Stimulated activated CD4-positive, alpha-beta T cell treated with anti-CD3 and anti-CD28 coated beads, Interleukin-15, amount 100 ng/mL, for 1 hour (primary cell): ENCODE data around the gene NCKAP1.
A peak's percentile ranks its signal among the peaks of the same experiment; 100 is the strongest.
"Not testable (repeated sequence)": the region's sequence is repeated elsewhere in the genome, so short reads cannot be mapped to it uniquely, and the experiment has no call there.

ENCODE experiments used
- DNase-seq, 2 donors: peaks; one replicate each; pipeline ENCODE4 v3.0.0-alpha.2; 2020; ENCODE audit warnings: low read depth in 1 of 2, low spot score in 1 of 2

NCKAP1 gene, protein sequence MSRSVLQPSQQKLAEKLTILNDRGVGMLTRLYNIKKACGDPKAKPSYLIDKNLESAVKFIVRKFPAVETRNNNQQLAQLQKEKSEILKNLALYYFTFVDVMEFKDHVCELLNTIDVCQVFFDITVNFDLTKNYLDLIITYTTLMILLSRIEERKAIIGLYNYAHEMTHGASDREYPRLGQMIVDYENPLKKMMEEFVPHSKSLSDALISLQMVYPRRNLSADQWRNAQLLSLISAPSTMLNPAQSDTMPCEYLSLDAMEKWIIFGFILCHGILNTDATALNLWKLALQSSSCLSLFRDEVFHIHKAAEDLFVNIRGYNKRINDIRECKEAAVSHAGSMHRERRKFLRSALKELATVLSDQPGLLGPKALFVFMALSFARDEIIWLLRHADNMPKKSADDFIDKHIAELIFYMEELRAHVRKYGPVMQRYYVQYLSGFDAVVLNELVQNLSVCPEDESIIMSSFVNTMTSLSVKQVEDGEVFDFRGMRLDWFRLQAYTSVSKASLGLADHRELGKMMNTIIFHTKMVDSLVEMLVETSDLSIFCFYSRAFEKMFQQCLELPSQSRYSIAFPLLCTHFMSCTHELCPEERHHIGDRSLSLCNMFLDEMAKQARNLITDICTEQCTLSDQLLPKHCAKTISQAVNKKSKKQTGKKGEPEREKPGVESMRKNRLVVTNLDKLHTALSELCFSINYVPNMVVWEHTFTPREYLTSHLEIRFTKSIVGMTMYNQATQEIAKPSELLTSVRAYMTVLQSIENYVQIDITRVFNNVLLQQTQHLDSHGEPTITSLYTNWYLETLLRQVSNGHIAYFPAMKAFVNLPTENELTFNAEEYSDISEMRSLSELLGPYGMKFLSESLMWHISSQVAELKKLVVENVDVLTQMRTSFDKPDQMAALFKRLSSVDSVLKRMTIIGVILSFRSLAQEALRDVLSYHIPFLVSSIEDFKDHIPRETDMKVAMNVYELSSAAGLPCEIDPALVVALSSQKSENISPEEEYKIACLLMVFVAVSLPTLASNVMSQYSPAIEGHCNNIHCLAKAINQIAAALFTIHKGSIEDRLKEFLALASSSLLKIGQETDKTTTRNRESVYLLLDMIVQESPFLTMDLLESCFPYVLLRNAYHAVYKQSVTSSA

DNA sequence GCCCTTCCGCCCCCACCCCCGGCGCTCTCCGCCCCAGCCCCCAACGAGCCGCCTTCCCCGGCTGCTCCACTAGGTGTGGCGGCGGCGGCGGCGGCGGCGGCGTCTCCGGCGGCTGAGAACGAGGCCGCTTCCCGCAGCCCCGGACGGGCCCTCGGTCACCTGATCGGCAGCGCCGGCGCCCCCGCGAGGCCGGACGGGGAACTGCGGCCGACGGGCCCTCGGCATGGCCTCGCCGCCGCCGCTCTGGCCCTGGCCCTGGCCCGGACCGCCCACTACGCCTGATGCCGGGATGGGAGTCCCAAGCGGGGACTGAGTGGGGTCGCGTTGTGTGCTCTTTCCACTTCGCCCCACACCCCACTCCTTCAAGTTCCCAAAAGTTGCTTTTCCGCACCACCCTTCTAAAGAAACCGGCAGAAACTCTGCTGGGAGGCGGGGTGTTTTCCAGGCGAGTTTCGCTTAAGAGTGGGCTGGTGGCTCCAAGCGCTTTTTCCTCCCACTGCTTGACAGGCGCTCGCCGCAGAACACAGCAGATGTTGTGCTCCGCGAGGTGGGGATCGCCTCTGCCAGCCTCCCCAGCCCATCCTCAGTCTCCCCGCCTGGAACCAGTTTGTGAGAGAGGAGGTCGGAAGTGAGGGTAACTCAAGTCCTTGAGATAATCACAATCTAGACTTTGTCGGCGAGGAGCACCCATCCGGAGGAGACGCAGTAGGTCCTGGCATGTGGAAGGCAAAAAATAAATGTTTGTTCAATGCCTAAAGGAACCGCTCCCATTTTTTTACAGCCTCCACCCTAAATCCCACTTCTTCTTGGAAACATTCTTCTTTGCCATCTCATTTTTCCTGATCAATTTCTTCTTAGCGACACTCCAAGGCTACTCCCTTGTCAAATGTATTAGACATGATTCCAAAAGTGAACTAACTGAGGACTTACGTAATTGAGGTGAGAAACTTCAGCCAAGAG is at the start of gene NCKAP1:
TSS of gene NCKAP1 (minus strand) at position 117 of the 960 bp plus-strand sequence. CDS start 358 bp downstream, outside the sequence.
- peak; percentile 75 to 85 for DNase-seq

DNA sequence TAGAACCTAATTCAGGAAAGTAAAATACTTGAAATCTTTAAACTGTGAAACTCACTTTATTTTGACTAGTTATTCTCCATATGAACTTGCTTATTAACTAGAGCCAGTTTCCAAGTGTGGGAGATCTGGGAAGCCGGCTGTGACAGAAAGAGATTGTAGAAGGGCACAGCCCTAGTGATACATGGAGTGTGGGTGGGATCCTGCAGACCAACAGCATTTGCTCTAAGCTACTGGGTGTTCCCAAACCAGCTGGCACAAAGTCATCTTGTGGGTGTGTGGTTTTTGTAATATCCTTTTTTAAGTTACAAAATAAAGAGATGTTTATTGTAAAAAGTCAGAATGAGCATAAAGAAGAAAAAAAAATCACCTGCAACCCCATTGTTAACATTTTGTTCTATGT is 43.7 kb upstream of the NCKAP1 start:
- no peak for DNase-seq

DNA sequence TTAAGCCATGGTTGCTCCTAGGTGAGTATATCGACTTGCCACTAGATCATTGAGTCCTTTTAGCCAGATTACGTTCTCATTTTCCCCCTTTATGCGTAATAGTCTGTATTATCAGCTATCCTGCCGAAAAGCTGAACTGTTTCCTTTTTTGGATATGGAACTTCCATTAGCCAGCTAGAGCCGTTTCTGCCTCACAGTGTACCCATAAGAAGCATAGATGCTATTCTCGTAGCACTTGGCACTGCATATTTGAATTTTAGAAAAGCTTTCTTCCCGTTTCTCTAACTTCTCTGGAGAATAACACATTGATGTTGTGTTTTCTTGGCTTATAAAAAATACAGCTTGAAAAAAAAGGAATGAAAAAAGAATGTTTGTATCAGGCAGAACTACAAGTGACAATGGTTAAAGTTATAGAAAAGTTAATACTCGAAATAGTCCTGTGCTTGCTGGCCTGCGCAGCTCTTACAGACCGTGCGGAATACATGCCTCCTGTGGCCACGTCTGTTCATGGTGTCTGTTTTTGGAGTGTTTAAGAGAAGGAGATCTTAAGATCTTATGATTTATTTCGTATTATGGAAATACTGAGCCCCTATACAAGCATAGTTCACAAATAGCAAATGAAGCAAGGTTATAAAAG is 41.0 kb upstream of the NCKAP1 start:
- DNase-seq, result no peak

DNA sequence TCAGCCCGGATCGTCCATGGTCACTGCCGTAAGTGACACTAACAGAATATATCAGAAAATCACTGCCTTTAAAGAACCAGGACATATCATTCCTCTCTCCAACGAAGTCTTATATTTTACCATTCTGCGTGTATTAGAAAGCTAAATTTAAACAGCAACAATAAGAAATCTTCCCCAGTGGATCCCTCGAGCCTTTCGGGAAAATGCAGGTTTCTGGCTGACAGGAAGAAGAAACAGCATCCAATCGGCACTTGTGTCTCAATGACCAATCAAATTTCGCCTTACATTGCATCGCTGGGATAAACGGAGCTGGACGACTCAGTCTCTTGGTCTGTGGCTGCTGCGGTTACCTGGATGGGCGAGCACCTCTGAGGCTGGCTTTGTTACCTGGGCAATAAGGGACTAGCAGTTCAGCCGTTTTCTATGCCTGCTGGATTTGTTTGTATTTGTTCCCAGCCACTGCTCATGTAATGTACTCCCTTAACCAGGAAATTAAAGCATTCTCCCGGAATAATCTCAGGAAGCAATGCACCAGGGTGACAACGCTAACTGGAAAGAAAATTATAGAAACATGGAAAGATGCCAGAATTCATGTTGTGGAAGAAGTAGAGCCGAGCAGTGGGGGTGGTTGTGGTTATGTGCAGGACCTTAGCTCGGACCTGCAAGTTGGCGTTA is 40.3 kb upstream of the NCKAP1 start, which contains the start of gene DUSP19:
TSS of gene DUSP19 (plus strand) at position 284 of the 675 bp plus-strand sequence. CDS start at position 471, 187 bp downstream.
- peak; percentile 53 to 65 for DNase-seq

DNA sequence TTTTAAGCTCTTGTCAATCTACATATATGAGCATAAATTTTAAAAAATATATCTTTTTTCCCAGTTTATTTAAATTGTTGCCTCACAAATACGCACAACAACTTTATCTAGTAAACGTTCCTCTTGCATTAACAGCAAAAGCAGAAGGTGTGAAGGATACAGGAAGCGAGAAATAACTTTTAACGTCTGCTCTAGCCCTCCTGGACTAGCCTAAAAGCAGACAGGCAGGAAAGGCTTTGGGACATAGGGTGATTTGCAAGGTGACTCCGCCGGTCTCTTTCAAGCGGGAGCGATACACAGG is 39.9 kb upstream of the NCKAP1 start:
- DNase-seq, result no peak

DNA sequence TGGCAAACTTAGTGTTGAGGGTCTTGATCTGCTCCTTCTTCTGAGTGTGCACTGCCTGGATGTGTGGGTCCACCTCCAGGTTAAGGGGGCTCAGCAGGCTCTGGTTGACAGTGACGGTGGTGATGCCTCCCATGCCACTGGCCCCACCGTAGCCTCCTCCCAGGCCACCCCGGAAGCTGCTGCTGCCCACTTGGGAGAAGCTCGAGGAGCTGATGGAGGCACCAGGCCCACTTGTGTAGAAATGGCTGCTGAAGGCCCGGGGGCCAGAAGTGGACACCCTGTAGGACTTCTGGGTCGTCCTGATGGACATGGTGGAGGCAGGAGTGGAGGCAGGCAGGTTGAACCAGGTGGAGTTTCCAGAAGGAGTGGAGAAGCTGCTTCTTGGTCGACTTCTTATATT is 33.9 kb upstream of the NCKAP1 start:
- DNase-seq, result no peak

DNA sequence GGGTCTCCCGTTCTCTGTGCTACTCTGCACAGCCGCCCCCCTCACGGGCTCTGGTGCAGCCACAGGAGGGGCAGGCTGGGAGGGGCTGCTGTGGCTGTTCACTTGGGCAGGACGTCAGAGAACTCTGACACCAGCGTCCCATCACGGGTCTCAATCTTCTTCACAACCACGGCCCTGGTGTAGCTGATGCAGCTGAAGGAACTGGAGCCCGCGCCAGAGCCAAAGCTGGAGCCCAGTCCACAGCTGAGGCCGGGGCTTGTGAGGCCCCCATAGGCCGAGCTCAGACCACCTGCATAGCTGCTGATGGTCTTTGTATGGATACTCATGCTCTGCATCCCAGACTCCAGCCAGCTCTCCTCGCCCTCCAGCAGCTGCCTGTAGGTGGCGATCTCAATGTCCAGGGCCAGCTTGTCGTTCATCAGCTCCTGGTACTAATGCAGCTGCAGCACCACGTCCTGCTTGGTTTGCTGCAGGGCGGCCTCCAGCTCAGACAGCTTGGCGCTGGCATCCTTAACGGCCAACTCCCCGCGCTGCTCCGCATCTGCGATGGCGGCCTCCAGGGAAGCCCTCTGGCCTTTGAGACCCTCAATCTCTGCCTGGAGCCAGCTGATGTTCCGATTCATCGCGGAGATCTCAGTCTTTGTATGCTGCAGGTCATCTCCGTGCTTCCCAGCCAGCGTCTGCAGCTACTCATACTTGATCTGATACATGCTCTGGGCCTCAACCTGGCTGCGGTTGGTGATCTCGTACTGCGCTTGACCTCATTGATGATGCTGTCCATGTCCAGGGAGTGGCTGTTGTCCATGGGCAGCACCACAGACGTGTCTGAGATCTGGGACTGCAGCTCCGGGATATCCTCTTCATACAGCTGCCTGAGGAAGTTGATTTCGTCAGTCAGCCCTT is 32.9 kb upstream of the NCKAP1 start:
- no peak for DNase-seq

DNA sequence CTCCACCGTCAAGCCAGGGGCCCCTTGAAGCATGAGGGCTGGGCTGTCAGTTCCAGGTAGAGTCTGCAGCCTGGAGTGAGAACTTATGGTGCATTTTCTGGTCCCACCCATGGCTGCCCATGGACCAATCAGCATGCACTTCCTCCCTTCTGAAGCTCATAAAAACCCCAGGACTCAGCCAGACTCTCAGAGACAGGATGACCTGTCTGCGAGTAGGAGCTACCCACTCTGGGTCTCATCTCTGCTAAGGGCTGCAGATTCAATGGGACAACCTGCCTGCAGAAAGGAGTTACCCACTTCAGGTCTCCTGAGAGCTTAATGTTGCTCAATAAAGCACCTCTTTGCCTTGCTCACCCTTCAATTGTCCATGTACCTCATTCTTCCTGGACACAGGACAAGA is 30.9 kb upstream of the NCKAP1 start:
- DNase-seq, result no peak

DNA sequence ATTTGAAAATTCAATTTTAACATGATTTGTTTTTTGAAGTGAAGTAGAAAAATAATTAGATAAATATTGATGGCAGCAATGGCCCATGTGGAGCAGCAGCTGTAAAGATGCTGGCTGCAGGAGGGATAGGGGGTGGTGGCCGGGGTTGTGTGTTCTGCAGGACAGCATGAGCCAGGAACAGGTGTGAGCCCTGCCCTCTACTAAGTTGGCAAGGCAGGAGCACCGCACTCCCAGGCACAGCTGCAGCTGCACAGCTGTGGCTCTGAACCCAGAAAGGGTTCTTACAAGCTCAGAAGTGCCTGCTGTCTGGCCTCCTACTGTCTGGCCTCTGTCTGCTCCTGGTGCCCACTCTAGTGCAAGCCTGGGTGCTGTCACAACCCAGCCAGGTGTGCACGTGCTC is 30.3 kb upstream of the NCKAP1 start:
- DNase-seq, result no peak

DNA sequence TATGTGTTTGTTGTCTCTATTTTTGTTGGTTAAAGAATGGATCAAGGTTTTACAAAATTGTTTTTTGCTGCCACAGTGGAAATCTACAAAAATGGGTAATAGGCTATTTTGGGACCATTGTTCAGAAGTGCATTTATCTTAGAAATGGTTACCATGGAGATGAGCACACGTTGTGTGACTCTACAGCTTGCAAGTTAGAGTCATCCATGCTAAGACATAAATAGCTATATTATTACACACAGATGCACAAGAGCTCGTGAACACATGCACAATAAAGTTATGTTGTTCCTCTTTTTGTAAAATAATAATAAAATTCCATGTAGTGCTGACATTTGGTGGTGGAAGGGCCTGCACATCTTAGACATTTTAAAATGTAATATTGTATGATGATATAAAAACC is 24.8 kb upstream of the NCKAP1 start:
- DNase-seq, result no peak

DNA sequence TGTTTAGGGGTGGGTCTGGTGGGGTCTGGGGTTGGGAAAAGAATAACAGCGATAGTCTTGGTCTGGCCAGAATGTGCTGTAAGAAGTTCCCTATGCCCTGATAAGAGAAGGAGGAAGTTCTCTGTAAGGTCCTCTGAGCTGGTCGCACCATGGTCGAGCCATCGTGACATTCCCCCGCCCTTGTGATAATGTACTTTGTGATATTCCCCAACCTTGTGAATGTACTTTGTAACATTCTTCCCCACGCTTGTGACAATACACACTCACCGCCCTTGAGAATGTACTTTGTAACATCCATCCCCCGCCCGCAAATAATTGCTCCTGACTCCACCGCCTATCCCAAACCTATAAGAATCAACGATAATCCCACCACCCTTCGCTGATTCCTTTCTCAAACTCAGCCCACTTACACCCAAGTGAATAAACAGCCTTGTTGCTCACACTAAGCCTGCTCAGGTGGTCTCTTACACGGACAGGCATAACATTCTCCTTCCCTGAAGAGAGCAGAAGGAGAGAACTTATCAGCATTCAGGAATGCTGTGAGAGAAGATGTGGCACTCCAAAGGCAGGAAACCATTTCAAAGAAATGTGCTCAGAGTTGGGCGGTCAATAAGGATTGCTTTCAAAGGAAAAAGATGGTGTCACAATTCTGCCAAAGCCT is 22.4 kb upstream of the NCKAP1 start:
- no peak for DNase-seq

DNA sequence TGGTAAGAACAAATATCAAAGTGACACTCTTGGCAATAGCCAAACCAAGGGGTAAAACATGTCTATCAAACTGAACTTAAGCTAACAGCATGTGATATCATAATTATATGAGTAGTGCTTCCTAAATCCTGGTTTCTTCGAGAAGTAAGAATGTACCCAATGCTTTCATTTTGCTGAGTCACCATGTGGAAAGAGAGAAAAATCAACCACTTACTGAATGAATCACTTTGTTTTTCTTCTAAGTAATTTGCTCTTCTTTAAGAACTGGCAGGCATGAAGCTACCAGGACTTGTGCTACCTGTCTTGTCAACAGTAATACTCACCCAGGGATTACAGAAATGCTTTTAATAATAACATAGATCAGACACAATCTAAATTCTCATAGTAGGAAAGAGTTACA is 21.3 kb upstream of the NCKAP1 start:
- DNase-seq, result no peak

DNA sequence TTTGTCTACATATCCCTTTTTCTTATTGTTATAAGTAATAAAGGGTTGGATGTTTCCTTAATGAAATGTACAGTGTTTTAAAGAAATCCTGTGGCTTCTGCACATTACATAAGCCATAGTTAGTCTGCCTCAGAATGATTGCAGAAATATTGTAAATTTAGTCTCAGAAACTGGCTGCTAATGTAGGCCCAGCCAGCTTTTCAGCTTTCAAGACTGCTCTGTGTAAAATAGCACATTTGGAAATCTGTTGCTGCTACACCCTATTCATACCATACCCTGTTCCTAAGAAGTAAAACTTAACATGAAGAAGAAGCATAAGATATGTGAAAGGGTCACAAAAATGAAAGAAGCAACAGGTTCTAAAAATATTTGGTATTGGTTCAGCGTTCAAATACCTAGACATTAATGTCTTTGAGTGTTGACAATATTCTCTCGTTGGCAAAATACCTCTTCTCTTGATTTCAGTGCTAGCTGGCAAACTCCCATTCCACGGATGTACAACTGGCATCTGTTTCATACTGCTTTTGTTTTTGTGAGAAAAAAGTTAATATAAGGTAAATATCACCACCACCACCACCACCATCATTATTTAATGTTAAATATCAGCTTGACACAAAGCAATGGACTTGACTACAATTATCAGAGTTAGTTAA is 19.2 kb upstream of the NCKAP1 start:
- no peak for DNase-seq

DNA sequence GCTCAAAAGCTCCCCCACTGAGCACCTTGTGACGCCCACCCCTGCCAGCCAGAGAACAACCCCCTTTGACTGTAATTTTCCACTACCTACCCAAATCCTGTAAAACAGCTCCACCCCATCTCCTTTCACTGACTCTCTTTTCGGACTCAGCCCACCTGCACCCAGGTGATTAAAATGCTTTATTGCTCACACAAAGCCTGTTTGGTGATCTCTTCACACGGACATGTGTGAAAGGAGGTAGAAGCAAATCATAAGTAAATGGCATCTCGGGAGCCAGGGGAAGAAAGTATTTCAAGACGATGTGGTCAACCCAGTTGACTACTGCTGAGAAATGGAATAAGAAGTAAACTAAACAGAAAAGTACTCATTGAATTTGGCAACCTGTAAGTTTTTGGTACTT is 11.2 kb upstream of the NCKAP1 start:
- DNase-seq, result no peak

DNA sequence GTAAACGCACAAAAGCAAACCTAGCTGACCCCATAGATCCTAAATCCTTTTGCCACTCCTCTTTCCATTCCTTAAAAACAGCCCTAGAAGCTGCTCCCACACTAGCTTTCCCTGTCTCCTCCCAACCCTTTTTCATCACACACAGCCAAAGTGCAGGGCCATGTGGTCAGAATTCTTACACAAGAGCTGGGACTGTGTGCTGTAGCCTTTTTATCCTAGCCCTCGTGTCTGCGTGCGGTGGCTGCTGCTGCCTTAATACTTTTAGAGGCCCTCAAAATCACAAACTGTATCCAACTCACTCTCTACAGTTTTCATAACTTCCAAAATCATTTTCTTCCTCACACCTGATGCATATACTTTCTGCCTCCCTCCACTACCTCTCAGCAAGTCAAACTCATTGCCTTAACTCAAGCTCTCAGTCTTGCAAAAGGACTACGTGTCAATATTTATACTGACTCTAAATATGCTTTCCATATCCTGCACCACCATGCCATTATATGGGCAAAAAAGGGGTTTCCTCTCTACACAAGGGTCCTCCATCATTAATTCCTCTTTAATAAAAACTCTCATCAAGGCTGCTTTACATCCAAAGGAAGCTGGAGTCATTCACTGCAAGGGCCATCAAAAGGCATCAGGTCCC is 9.3 kb upstream of the NCKAP1 start:
- DNase-seq, result not testable (repeated sequence)

DNA sequence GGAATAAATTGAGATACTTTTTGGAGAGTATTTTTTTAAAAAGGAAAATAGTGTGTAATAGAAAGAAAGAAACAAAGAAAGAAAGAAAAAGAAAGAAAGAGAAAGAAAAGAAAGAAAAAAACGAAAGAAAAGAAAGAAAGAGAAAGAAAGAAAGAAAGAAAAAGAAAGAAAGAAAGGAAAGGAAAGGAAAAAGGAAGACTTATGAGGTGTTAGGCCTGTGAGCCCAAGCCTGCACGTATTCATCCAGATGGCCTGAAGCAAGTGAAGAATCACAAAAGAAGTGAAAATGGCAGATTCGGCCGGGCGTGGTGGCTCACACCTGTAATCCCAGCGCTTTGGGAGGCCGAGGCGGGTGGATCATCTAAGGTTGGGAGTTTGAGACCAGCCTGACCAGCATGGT is 5.3 kb upstream of the NCKAP1 start:
- DNase-seq, result not testable (repeated sequence)

DNA sequence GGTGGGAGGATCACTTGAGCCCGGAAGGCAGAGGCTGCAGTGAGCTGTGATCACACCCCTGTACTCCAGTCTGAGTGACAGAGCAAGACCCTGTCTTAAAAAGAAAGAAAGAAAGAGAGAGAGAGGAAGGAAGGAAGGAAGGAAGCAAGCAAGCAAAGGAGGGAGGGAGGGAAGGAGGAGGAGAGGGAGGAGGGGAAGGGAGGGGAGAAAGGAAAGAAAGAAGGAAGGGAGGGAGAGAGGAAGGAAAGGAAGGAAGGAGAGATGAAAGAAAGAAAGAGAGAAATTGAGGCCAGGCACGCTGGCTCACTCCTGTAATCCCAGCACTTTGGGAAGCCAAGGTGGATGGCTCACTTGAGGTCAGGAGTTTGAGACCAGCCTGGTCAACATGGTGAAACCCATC is 2.3 kb upstream of the NCKAP1 start:
- no peak for DNase-seq
